Left renal pelvis (tissue), 4 donors: Measurements from ENCODE around the gene NACC1. TPM values are rescaled to one million over a fixed set of nuclear protein-coding genes. Genes with fewer than 3 reads are reported as not detected.

Experiments used
- DNase-seq, 4 donors: peaks; one replicate each; pipeline ENCODE4 v3.0.0-alpha.2; 2013; ENCODE audit warnings: low read depth in 4 of 4, low spot score in 3 of 4
- polyA plus RNA-seq, 4 donors: library from polyadenylated mRNA; unstranded; fragments of 120-200 nt; gene quantifications; one replicate each; pipeline ENCODE4 v1.2.1, GENCODE V29; 2013; ENCODE audit not compliant: insufficient read length in 4 of 4

The NACC1 gene
- polyA plus RNA-seq, 4 donors, result 12.7 to 33.2 (median 22.0) TPM

DNA sequence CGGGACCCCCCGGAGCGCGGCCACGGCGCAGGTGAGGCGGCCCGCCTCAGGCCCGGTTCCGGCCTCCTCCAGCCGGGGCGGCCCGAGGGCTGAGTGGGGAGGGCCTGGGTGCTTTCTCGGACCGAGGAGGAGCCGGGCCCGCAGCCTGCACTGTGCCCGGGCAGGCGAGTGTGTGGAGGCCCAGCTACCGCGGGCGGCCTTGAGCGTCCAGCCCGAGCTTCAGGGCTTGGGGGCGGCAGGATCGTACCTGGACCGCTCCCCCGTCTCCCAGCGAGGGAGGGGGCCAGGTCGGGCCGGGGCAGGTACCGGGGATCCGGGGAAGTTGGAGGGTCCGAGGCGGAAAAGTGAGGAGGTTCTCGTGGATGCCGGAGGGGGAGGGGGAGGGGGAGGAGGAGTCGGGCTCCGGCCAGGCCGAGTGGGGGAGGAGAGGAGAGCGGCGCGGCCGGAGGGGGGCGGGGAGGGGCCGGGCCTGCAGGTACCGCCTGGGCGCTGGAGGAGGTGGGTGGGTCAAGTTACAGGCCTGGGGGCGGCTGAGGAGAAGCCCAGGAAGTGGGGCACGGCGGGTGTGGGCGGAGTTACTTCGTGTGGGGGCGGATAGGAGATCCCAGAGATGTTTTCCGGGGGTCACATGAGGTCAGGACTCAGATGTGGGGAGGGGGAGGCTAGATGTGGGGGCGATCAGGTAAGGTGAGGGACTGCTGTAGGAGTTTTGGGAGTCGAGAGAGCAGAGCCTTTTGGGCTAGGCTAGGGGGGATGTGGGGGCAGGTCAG, 545 bp downstream of the NACC1 start:
- no peak for DNase-seq

- DNase-seq, result no peak
Measured at GRCh38 chr19:13119627-13120026, 1.6 kb downstream of the NACC1 start.

DNA sequence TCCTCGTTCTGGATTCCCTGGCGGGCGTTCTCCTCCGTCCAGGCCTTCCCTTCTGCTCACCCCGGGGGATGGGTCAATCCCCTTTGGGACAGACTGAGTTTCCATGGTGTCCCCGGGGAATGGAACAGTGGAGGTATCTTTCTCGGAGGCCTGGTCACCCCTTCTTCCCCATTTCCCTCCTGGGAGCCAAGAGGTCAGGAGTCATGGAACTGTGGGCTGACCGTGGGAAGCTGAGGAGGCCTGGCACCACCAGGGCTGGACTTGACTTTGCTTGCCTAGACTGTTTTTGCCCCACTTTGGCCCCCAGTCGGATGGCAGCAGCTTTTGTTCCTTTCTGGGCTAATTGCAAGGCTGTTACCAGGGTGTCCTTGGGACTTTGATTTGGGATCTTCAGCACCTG, 2.0 kb downstream of the NACC1 start:
- DNase-seq, result no peak

DNA sequence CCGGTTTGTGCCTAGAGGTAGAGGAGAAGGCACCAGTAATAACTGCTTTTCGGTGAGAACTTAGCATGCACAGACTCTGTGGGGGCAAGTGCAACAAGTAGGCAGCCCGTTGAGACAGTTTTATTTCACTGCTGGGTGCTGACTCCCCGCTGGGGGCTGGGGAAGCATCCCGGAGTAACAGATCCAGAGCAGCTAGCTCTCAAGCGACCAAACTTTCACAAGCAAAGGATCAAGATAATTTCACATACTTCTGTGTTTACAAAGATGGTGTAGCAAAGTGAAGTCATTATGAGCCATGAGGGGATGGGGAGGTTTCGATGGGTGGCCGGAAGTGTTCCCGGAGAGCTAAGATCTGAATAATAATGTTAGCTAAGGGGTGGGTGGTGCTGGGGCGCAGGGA, 2.8 kb downstream of the NACC1 start:
- no peak for DNase-seq

- no peak for DNase-seq
Measured at GRCh38 chr19:13121551-13122274, 3.6 kb downstream of the NACC1 start.

GRCh38 chr19:13122275-13122878, 4.3 kb downstream of the NACC1 start:
- DNase-seq, result no peak

DNA sequence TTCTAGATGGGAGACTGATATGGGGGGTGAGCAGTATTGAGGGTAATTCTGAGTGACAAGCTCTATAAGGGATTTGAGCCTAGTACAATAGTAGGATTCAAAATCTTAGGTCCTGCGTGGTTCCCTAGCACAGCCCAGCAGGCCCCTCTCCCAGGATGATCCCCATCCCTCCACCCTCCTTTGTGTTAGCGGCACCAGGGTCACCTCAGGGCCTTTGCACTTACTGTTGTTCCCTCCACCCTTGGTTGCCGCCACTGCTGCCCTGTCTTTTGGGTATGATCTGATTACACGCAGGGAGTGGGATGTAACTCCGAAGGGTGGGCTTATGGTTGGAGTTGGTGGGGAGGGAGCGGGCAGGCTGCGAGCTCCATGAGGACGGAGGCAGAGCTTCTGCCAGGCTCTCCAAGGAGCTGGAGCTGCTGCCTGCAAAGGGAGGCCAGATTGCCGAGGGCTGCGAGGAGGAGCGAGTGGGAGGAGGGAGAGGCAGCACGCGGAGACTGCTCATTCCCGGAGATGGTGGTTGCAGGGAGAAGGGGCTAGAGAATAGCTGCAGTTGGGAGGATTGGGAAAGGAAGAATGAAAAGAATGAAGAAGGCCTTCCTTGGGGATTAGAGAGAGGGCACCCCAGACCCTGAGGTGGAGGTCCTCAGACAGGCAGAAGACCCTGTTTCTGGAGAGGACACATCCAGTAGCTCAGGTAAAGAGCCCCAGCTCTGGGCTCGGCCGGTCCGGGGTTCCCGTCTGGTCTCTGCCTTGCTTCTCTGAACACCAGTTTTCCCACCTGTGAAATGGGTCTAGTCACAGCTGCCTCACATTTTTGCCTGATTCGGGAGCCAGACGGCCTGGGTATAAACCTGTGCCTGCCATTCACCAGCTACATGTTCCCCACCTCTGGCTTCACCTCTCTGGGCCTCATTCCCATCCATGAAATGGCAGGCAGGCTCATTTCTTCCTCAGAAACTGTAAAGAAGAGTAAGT, 5.2 kb downstream of the NACC1 start:
- no peak for DNase-seq

DNA sequence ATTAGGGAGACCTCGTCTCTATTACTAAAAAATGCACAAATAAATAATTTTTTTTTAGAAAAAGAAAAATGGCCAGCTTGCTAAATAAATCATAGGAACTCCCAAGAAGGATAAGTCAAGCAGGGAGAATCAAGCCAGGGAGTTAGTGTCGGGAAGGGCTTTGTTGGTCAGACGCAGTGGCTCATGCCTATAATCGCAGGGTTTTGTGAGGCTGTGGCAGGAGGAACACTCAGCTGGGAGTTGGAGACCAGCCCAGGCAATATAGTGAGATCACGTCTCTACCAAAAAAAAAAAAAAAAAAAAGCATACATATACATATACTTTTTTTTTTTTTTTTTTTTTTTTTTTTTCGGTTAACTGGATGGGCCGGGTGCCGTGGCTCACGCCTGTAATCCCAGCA, 9.0 kb downstream of the NACC1 start:
- DNase-seq, result no peak

DNA sequence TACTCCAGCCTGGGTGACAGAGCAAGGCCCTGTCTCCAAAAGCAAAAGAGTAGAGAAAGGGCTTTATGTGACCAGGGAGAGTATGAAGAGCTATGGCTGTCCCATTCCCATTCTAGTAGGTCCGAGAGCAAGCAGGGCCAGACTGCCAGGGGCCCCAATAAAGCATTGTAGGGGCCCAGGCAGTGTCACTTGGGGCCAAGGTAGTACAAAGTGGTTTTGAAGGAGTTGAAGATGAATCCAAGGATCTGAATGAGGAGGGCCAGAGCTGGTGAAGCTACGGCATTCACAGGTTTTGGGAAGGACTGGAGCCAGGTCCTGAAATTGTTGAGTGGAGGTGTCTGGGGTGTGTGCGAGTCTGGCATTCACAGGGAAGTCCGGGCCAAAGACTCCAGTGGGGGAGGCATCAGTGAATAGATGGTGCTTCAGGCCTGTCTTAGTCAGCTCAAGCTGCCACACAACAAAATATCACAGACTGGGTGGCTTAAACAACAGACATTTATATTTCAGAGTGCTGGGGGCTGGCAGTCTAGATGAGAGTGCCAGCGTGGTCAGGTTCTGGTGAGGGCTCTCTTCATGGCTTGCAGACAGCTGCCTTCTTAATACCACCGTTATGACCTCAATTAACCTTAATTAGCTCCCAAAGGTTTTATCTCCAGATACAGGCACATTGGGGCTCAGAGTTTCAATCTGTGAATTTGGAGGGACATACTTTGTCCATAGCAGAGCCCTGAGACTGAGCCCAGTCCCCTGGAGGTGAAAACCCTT, 9.9 kb downstream of the NACC1 start:
- no peak for DNase-seq

DNA sequence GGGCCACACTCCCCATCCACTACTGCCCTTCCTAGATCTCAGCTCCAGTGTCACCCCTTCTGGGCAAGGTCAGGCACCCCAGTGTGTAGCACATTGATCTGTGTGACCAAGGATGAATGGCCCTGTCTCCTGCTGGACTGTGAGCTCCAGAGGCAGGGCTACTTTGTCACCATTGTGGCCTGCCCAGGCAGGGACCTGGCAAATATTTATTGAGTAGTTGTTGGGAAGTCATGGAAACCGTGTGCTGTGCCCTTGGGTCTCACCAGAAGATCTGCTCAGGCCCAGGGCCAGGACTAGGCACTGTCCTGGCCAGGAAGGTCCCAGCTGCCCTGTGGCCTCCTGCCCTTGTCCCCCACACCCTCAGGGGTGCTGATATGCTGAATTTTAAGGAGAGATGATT, 10.5 kb downstream of the NACC1 start:
- DNase-seq, result no peak

DNA sequence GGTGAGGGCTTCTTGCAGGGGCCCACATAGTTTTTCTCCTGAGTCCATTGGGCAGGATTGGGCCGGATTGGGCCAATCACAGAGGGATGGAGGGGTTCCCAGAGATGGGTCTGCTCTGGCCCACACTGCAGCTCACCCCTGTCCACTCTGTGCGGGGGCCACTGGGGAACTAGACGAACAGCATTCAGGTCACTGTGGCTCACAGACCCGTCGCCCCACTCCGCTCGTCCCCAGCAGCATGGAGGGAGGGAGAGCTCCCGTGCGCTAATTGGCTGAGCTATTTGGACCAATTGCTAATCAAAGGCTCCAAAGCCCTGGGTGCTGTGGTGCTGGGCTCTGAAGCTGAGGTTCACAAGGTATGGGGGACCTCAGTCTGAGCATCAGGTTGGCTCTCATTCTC, 11.3 kb downstream of the NACC1 start:
- DNase-seq, result no peak

DNA sequence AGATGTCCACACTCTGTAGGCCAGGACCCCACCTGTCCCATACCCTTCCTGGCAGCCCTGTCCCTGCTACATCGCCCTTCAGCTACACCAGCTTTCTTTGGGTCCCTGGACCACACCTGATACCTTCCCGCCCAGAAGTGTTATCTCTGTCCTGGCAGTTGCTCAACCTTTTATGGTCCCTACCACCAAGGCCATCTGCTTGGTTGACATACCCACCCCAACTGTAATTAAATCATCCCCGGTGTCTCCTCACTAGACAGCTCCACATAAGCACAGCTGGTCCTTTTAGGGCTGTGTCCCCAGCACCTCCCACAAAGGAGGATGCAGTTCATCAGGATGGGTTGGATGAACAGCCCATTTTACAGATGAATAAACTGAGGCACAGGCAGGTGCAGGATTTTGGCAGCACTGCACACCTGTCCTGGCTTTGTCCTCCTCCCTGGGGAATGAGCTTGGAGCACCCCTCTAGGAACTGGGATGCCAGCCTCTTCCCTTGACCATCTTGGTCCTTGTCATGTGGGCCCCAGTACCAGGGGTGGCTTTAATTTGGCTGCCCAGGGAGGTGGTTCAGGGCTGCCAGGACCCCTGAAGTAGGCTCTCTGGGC, 12.9 kb downstream of the NACC1 start:
- DNase-seq, result no peak

GRCh38 chr19:13132471-13133180, 14.6 kb downstream of the NACC1 start:
- DNase-seq, result no peak

DNA sequence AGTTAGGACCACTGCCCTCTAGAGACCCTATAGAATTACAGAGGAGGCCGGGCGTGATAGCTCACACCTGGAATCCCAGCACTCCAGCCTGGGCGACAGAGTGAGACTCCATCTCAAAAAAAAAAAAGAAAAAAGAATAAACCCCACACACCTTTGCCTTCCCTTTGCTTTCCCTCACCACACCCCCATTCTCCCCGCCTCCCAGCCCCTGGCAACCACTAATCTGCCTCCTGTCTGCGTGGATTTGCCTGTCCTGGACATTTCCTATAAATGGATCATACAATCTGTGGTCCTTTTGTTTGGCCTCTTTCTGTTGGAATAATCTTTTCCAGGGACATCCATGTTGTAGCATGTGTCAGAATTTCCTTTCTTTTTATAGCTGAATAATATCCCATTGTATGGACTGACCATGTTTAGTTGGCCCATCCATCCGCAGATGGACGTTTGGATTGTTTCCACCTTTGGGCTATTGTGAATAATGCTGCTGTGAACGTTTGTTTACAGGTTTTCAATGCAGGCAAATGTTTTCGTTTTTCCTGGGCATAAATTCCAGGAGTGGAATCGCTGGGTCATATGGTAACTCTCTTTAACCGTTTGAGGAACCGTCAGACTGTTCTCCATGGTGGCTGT, 15.3 kb downstream of the NACC1 start:
- DNase-seq, result no peak

DNA sequence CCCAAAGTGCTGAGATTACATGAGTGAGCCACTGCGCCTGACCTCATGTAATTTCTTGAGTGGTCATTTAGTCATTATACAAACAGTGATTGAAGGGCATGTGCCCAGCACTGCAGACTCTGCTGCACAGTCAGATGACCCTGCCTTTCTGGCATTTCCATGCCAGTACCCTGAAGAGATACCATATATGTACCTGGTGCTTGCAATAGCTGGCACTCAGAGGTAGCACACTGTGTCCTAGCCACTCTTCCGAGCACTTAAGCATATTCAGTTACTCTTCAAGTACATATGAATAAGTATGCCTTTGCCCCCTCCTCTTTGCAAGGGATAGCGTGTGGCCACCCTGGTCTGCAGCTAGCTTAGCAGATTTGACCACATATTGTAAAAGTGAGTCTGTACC, 16.6 kb downstream of the NACC1 start:
- DNase-seq, result no peak

DNA sequence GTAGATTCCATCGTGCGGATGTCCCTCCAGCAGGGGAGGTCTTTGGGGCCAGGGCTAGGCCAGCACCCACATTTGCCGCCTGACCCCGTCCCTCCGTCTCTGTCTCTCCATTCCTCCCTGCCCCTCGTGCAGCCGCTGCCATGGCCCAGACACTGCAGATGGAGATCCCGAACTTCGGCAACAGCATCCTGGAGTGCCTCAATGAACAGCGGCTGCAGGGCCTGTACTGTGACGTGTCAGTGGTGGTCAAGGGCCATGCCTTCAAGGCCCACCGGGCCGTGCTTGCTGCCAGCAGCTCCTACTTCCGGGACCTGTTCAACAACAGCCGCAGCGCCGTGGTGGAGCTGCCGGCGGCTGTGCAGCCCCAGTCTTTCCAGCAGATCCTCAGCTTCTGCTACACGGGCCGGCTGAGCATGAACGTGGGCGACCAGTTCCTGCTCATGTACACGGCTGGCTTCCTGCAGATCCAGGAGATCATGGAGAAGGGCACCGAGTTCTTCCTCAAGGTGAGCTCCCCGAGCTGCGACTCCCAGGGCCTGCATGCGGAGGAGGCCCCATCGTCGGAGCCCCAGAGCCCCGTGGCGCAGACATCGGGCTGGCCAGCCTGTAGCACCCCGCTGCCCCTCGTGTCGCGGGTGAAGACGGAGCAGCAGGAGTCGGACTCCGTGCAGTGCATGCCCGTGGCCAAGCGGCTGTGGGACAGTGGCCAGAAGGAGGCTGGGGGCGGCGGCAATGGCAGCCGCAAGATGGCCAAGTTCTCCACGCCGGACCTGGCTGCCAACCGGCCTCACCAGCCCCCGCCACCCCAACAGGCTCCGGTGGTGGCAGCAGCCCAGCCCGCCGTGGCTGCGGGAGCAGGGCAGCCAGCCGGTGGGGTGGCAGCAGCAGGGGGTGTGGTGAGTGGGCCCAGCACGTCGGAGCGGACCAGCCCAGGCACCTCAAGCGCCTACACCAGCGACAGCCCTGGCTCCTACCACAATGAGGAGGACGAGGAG, 17.3 kb downstream of the NACC1 start:
- DNase-seq, result no peak

DNA sequence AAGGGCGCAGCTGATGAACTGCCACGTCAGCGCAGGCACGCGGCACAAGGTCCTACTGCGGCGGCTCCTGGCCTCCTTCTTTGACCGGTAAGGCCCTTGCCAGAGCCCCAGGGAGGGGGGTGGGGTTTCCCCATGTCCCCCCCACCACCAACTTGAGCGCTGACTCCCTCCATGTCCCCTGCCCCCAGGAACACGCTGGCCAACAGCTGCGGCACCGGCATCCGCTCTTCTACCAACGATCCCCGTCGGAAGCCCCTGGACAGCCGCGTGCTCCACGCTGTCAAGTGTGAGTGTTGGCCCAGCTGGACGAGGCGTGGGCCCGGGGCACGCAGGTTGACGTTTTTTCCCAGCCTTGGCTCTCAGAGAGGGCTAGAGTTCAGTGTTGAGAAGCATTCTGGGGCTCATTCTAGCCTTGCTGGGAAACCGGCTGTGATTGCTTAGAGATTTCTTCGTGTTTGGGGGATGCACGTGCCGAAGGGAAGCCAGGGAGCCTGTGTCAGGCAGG, 19.3 kb downstream of the NACC1 start:
- DNase-seq, result no peak
